ENCODE data around the gene RPAP3.
A peak's percentile ranks its signal among the peaks of the same experiment; 100 is the strongest.

The RPAP3 gene

DNA sequence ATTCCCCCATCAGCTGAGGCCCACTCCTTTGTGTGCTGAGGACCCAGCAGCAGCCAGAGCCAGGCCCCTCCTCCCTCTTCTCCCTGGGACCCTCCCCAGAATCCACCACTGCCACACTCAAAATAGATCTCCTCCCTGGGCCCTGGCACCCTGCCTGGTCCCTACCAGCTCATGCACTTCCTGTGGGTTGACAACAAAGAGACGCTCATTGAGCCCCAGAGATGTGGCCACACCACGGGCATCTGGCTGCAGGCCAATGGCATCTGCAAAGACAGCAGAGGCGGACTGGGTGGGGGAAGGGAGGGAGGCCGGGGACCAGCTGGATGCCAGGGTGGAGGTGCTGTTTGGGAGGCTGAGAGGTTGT, 35.5 kb upstream of the RPAP3 start:
- DNase-seq: peak; percentile 34

- no peak for DNase-seq
These were observed 34.9 kb upstream of the RPAP3 start for GRCh38 chr12:47740606-47741339.

GRCh38 chr12:47739979-47740378, 34.1 kb upstream of the RPAP3 start:
- DNase-seq: no peak

GRCh38 chr12:47739297-47739696, 33.5 kb upstream of the RPAP3 start:
- no peak for DNase-seq

DNA sequence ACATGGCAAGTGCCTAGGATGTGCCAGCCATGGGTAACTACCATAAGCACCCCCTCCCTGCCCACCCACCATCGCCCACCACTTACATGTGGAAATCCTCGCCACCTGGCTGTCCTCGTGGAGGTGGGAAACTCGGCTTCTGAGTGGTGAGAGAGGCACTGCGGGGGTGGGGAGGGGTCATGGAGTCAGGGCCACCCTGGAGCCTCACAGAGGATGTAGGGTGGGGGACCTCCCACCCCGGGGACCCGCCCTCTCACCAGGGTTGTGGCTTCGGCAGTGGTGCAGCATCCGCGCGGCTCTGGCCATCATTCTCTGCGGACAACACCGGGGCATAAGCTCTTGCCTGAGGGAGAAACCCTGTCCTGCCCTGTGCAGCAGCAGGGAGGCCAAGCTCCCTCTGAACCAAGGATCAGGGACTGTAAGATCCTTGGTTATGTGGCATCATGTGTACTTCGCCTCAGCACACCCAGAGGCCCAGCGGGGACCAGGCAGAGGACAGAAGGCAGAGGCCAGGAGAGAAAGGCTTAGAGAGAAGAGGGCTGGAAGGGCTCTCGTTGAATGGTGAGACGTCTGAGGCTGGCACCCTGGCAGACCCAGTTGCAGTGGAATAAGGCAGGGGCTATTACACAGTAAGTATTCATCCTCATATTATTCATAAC, 32.2 kb upstream of the RPAP3 start:
- no peak for DNase-seq

- no peak for DNase-seq
These were observed 31.2 kb upstream of the RPAP3 start for GRCh38 chr12:47736877-47737676.

DNA sequence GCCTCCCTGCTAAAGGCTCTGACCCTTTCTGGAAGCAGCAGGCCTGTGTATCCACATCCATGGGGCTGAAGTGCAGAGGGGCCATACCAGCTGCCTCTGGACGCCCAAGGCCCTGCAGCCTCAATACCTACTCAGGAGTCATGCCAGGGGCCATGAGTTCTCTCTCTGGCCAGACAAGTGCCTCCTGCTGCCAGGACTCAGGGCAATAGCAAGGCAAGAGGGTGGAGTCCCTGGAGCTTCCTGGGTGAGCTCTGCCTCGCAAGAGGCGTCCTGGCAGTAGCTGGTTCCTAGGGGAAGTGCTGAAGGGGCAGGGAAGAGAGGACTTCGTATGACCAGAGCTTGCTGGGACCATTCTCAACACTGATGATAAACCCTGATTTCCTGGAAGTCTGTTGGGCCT, 30.4 kb upstream of the RPAP3 start:
- DNase-seq: no peak

DNA sequence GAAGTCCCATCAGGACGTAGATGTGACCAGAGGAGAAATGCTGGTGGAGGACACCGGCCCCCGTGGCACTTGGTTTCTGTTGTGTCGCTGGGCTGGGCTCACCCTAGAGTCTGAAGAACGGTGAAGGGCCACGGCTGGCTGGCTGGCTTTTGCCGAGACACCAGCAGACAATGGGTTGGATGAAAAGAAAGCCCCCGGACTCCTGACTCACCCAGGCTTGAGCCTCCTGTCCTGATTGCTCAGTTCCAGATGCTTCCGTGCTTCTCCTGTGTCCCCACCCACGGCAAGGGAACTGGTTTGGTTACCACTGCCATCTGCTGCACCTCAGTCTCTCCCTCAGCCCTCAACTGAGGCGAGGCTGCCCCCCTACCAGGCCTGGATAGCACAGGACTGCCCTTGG, 29.8 kb upstream of the RPAP3 start:
- DNase-seq: no peak

- no peak for DNase-seq
These were observed 29.1 kb upstream of the RPAP3 start for GRCh38 chr12:47734725-47735480.

DNA sequence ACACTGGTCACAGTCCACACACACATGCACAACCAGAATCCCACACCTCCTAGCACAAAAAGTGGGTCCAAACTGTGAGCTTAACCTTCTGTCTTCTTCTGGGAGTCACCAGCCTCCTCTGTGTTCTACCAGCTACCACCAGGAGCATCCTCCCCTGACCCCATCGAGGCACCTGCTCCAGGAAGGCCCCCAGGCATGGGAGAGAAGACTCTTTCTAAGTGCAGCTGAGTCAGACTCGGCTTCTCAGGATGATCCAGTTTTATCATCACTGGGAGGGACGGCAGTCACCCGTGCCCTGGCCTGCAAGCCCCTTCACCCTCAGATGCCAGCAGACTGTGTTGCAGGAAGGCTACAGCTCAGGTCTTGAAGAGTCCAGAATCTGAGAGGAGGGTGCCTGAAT, 27.3 kb upstream of the RPAP3 start:
- no peak for DNase-seq

GRCh38 chr12:47732504-47732903, 26.7 kb upstream of the RPAP3 start:
- no peak for DNase-seq

- no peak for DNase-seq
These were observed 25.9 kb upstream of the RPAP3 start for GRCh38 chr12:47731723-47732122.

GRCh38 chr12:47730341-47730744, 24.5 kb upstream of the RPAP3 start:
- no peak for DNase-seq

DNA sequence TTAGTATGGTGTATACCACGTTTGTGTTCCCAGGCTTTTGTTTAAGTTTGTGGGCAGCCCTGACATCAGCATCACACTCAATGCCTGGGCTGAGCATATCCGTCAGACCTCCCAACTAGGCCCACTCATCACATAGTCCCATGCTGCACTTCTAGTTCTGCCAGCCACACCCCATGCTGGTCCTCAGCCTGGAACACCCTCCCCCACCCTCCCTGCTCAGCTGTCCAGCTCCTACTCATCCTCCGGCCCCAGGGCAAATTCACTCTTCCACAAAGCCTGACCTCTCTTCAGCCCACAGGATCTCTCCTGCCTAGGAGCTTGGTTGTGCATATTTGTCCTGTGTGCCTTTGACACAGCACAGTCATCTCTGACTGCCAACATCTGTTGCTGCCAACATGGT, 23.4 kb upstream of the RPAP3 start:
- DNase-seq: no peak

- no peak for DNase-seq
These were observed 20.1 kb upstream of the RPAP3 start for GRCh38 chr12:47725893-47726292.

DNA sequence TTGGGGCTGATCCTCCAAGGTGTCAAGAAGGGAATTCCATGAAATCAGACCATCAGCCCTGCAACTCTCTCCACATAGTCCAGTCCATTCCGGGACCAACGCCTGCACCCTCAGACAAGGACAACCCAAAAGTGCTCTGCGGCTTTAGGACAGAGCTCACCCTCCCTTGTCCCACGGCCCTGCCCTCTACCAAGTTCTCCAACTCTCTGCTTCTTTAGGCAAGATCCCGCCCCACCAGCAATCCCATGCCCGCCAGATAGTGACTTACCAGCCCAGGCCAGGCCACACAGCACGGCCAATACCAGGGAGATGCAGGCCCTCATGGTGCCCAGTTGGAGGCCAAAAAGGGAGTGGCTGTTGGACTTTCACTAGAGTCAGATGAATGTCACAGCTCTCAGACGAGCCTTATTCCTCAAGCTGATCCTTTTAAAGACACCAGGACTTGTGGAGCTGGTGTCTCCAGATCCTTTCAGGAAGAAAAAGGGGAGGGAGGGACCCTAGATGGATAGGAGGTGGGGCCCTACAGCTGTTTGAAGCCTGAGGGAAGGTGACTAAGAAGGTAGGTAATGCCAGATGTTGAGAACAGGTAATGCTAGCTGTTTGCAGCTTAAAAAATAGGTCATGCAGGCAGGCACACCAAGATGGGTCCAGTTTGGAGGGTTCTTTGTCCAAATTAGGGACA, 19.4 kb upstream of the RPAP3 start, which contains the start of gene ENDOU:
Gene ENDOU (minus strand): TSS at position 400 of the 682 bp plus-strand sequence. CDS start 77 bp downstream, at position 323.
- no peak for DNase-seq

- DNase-seq: no peak
These were observed 17.3 kb upstream of the RPAP3 start for GRCh38 chr12:47722941-47723631.

GRCh38 chr12:47722136-47722834, 16.5 kb upstream of the RPAP3 start:
- DNase-seq: no peak

GRCh38 chr12:47721431-47721973, 15.7 kb upstream of the RPAP3 start:
- no peak for DNase-seq

DNA sequence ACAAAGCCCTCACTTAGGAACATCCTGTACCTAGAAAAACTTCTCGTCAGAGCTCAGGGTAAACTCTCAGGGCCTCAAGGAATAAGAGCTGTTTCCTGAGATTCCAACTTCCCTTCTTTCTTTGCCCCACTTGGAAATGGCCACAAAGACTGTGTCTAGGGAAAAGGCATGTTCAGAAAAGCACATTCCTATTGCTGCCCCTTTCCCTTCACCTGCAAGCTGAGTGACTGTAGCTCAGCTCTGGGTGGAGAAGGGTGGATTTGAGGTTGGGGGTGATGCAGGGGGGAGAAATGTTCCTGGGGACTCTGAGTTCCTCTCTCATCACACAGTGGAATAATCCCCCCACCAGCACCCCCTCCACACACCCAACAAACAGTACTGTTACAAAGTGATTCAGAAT, 12.7 kb upstream of the RPAP3 start:
- no peak for DNase-seq
